HS-5 (cell line): ENCODE data around the gene PIK3R4.

Experiments
- DNase-seq: peaks from one replicate; pipeline ENCODE4 v3.0.0-alpha.2; 2012; ENCODE audit warnings: low read depth

Gene PIK3R4

DNA sequence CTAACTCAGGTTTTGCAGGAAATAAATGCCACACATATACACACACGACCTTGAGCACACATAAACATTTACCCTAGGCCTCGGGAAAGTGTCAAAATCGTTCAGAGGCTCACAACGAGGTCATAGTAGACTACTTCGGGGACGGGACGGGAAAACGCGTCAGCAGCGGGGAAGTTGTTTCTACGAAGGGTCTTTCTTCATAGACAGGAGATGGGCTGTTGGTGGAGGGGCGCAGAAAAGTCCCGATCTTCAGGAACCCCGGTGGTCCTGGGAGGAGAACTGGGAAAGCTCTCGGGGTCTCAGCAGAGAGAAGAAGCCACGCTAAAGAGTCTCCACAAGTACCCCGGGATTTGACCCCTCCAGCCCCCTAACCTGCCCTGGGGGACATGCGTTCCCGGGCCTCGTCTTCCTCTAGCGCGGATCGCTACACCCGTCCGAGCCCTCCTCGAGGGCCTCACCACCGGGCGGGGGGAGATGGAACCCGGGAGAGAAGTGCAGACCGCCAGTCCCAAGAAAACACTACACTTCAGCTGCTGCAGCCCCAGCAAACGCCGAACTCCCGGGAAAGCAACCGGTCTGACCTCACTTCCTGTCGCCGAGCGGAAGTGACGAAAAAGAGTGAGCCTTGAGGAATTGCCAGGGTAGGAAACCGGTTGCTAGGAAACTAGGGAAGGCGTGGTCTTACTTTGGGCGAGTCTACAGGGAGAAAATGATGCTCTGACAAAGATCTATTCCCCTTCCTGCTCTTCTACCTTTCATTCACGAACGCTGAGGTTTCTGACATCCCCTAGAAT is at the start of gene PIK3R4:
Gene PIK3R4, minus strand, starts transcription at position 584 of the 794 bp plus-strand sequence. CDS start 1,611 bp downstream, outside the sequence.
- DNase-seq: peak; percentile 92

DNA sequence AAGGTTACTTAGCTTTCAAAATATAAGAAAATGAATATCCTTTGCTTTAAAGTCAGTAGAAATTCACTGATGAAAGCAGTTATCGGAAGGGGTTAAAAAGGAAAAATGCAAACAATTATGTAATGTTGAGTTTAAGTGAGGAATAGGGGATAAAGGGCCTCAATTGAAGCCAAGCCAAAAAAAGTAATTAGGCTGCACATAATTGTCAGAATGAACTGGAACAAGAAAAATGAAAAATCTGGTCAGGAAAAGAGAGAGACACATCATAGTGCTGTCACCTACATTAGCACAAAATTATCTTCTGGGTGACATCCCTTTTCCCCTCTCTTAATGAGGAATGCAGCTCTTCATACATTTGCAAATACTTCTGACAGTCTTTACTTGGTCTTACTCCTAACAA is 48.8 kb upstream of the PIK3R4 start:
- no peak for DNase-seq

DNA sequence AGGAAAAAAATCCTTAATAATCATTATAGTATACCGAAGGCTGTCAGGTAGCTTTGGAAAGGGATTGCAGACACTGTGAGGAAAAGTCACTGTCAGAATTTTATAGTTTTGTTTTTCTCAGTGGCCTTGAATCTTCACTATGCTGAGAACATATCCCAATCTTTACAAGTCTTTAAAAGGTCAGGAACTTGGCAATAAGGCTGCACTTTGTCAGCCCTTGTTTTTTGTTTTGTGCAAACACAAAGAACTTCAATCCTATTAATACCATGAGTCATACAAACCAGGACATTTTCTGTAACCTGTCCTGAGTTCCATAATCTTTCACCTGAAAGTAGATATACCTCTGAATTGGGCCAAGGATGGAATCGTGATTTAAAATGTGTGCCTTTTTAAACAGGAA is 45.6 kb upstream of the PIK3R4 start:
- no peak for DNase-seq

DNA sequence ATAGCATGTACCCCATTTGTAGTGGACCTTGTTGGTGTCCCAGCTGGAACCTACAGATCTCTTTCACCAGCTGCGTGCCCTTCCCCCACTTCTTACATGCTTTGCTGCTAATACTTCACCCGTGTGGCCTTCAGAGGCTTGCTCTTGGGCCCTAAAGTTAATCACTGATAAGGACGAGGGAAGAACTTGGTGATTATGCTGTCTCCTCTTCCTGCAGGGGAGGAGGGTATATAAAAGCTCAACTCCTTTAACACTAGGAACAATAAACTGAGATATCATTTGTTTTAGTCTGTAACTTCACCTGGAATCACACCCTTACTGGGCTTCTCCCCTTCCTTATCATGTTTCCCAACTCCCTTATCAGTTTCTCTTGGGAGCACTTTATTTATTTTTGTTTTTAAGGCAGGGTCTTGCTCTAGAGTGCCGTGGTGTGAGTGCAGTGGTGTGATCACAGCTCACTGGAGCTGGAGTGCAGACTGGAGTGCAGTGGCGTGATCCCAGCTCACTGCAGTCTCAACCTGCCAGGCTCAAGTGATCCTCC is 43.2 kb upstream of the PIK3R4 start:
- DNase-seq: no peak

DNA sequence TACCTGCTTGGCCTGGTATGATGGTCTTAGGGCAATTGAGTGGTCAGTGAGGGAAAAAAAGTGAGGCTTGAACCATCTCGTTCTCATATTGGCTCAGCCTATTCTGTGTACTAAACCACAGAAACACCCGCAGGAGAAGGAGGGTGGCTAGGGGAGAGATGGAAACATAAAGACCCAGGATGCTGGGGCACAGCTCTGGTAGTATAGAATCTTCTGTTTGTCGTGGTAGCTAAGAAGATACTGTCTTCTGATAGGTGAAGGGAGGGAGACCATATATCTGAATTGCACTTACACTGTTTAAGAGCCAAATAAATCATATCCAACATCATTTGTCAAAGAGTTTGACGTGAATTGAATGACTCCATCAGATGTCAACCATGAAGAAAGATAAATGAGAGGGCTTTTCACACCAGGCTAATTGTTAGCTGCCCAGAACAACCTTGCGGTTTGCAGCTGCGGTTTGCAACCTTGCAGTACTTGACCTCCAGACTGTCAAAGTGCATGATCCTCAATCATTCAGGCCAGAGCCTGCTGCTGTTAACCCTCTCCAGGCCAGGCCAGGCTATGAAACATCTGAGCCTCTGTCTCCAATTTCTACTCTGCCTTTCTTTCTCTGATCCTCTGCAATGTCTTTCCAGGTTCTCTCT is 40.9 kb upstream of the PIK3R4 start:
- DNase-seq: no peak

DNA sequence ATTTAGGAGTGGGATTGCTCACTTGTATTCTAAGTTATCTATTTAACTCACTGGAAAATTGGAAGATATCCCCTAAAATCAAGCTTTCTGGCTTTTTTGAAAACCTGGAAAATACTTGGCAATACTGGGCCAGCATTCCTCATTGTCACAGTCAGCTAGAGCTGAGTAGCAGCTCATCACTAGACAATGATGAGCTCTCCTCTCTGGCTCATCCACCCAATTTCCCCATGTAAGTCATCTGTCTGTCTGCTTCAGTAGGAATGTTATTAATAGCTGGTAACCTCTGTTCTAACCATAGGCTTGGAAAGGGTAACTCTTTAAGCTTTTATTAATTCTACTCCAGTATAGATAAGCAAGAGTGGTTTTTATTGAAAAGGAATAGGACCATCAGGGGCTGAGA is 39.7 kb upstream of the PIK3R4 start:
- DNase-seq: no peak

DNA sequence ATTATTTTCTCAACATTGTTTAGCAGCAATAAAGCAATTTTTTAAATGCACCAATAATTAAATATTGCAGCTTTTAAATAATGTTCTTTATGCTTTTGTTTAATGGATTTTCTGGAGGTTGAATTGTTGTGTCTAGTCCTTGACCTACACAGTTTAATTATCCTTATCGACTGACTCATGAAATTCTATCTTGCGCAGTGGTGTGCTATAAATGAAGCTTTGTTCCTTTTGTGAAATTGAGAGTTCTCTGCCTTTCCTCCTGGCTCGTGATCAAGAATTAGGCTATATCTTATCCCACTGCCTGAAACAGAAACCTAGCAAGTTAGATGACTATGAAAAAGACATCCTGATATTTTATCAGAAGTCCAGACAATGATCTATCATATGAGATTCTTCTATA is 37.0 kb upstream of the PIK3R4 start:
- no peak for DNase-seq

DNA sequence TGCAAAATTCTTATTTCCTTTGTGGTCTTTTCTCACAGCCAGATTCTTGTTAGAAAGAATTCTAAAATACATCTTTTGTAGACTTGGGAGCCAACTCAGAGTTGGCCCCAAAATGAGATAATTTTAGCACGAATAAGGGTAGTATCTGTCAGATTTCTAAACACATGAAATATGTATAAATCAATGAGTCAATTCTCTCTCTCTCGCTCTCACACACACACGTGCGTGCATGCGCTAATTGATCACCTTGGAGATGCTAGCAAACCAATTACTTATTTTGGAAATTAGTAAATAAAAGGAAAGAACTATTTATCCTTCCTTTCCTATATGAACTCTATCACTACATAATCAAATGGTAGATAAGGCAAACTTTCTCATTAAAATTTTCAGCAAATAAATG is 32.9 kb upstream of the PIK3R4 start:
- no peak for DNase-seq

DNA sequence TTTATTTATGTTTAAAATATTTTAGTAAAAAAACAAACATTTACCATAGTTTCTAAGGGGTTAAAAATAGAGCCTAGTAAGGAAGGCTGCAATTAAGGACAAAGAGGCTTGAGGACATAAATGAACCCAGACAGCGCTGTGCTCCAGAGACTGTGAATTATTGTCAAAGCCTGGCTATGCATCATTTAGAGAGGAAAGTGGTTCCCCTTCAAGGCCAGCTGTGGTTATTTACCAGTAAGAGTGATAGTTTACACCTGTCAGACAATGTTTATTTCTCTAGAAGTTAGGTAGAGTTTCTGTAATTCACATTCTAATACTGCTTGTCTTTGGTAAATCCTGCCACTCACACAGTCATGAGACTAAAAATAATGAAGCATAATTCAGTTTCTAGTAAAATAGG is 32.4 kb upstream of the PIK3R4 start:
- DNase-seq: no peak

DNA sequence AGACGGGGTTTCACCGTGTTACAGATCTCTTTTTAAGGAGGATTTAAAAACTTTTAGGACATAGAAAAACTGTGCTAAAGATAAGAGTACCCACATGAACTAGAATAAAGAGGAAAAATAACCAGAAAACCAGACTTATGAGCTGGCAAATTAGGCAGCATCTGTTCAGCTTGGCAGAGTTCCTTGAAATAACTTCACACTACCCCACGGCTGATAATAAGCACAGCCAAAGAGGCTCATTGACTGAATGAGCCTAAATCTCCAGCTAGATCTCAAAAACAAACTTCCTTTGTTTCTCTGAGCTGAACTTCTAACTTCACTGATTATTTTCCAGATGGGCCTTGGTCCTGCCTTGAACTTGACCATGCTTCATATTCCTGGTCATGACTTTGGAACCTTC is 26.7 kb upstream of the PIK3R4 start:
- DNase-seq: no peak

DNA sequence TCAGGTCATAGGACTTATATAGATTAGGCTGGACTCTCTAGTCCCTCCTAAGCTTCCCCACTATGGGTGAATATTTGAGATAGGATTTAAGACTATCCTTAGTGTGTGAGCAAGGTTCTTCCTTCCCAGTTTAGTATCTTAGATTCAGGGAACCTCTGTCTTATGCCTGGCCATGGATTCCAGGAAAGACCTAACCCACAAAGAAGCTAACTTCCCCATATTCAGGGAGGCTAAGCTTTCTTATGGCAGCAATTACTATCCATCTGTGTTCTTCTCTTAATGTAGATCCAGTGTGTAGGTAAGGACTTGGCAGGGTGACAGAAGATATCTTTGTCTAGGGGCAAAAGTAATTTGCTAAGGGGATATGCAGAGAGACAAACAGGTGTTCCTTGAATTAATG is 25.5 kb upstream of the PIK3R4 start:
- no peak for DNase-seq

DNA sequence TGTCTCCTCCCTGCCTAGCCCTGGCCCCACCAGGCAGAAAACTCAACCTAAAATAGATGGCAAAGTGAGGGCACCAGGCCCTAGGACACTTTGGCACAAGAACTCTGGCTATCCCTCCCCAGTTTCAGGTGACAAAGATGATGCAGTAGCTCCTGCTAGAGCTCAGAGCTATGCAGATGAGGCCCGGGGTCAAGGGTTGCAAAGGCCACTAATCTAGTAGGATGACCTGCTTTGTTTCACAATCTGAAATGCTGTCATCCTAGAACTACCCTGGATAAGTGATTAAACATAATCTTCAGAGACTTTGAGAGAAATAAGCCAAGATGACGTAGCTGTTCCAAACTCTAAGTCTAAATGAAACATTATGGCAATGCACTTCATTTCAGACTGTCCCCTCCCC is 24.0 kb upstream of the PIK3R4 start:
- no peak for DNase-seq

DNA sequence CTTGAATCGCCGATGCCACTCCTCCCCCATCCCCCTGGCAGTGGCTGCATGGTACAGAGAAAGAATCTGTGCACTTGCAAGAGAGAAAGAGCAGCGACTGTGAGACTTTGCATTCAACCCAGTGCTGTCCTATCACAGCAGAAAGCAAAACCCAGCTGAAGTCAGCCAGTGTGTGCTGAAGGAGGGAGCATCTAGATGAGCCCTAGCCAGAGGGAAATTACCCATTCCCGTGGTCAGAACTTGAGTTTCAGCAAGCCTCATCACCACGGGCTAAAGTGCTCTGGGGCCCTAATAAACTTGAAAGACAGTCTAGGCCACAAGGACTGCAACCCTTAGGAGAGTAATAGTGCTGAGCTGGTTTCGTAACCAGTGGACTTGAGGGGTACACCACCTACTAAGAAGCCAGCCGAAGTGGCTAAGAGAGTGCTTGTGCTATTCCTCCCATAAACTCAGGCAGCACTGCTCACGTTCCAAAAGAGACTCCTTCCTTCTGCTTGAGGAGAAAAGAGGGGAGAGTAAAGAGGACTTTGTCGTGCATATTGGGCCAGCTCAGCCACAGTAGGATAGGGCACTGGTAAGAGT is 15.2 kb upstream of the PIK3R4 start:
- no peak for DNase-seq

DNA sequence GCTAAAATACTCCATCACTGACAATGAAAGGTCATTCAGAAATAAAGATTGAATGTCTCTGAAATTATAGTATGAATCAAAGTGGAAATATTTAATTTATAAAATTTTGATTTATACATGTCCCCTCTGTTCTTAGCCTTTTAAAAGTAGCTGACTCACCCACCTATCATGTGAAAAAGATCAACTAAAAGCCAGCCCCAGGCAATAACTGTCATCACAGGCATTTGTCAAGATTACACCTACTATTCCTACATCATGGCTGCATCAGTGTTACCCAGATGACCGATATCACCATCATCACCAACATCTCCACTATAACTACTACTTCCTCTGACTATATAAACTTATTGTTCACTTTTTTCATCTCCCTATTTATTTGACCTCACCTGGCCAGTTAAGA is 14.3 kb upstream of the PIK3R4 start:
- peak; percentile 24 for DNase-seq

DNA sequence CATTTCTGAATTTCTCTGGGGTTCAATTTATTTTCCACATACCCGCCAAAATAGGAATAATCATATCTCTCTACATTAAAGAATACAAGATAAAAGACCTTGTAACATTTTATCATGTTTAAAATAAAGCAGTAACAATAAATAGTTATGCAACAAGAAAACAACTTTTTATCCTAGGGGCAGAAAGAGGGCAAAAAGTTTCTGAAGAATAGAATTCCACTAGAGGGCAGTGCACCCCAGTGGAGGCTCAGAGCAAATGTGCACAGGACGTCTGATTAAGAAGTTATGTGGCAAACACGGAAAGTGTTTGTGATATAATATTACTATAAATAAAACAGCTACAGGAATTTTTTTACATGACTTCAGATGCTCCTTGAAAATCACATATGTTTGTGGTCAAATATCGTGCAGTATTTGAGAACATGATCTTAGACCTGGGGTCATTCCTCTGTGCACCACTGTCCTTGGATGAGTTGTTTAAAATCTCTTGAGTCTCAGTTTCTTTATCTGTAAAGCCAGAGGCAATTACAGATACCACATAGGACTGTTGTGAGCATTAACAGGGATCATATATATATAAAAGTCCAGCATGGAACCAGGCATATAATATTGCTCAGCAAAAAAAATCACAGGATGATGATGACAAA is 13.2 kb upstream of the PIK3R4 start:
- DNase-seq: peak; percentile 29

DNA sequence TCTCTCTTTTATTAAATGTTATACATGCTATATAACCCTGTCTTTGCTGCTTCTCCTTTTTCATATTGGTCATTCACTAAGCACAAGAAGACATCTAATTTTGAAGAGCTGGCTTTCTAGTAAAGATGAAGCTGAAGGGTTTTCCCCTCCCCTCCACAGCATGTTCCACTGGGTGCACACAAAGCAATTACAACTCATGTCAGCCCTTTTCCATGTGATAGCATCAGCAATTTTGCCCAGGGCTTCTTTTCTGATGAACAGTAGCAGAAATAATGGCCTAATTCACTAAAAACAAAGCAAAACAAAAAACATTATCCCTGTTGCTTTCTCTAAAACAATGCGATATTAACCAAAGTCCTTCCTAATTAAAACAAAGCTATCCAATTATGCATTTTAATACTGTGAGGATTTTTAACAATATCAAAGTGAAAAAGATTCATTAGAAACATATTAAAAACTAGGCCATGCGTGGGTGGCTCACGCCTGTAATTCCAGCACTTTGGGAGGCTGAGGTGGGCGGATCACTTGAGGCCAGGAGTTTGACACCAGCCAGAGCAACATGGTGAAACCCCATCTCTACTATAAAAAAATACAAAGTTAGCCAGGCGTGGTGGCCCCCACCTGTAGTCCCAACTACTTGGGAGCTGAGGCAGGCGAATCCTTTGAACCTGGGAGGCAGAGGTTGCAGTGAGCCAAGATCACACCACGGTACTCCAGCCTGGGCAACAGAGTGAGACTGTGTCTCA is 12.2 kb upstream of the PIK3R4 start:
- no peak for DNase-seq

DNA sequence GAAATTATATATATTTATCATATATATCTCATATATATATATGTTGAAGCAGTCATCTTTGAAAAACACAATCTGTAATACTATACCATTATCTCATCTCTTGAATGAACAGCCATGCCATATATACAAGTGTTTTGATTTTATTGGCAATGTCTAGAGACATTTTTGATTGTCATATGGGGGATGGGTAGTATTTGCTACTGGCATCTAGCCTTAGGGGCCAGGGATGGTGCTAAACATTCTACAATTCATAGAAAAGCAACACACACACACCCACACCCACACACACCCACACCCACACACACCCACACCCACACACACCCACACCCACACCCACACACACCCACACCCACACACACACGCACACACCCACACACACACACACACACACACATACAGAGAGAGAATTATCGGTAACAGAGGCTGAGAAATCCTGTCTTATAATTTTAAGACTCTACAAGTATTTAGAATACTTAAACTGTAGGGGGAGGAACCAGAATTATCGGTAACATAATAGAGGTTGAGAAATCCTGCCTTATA is 11.1 kb upstream of the PIK3R4 start:
- no peak for DNase-seq

DNA sequence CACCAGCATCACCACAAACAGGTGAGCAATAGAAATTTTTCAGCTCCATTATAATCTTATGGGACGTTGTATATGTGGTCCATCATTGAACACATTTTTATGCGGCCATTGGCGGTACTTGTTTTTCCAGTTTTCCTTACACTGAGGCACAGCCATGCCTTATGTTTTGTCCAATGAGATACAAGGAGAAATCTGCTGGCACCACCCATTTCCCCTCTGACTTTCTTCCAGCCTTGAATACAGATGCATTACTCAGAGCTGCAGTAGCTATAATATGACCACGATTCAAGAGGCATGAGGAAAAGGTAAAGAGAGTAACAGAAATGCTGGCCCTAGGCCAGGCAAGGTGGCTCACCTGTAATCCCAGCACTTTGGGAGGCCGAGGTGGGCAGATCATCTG is 9.0 kb upstream of the PIK3R4 start:
- DNase-seq: no peak

DNA sequence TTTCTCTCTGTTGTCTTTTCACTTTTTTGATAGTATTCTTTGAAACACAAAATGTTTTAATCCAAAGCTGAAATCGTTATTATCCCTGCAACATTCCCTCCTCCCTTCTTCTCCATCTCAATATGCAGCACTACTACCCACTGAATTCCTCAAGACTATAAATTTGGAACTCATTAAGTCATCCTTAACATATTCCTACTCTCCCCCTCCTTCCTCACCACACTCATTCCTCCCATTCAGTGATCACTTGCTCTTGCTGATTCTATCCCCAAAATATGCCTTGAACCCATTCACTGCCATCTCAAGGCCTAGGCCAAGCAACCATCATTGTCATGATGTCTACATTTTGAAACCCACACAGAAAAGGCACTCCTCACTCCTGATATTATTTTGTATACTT is 2.4 kb upstream of the PIK3R4 start:
- DNase-seq: no peak

DNA sequence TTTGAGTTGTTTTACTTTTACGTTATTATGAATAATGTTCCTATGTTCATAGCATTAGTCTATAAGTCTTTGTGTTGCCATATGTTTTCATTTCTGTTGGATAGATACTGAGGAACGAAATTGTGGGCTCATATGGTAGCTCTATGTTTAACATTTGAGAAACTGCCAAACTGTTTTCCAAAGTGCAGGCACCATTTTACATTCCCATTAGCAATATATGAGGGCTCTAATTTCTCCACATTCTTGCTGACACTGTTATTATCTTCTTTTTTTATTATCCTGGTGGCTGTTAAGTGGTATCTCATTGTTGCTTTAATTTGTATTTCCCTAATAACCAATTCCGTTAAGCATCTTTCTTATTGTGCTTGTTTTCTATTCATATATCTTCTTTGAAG is 1.8 kb upstream of the PIK3R4 start:
- DNase-seq: no peak

DNA sequence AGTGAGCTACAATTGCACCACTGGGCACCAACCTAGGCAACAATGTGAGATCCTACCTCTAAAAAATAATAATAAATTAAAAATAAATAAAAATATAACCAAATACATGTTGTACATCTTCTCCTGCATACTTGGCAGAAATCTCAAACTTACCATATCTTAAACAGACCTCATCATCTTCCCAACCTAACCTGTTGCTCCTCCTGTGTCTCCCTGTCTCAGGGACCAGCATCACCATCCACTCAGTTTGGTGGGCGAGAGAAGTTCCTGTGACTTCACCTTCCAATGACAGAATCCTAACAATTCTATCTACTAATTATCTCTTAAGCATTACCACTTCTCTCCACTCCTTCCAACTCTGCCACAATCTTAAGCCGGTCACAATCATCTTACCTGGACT is 3.3 kb downstream of the PIK3R4 start:
- DNase-seq: no peak
